Ascending aorta (tissue), 2 donors: ENCODE measurements around the gene ARMC12. TPM values are rescaled to one million over a fixed set of nuclear protein-coding genes. Genes with fewer than 3 reads are reported as not detected.

ENCODE experiments used
- DNase-seq, 2 donors: peaks; one replicate each; pipeline ENCODE4 v3.0.0-alpha.2; 2019; ENCODE audit warnings: low spot score in 2 of 2
- H3K27ac ChIP-seq, 2 donors: fragments of 200-600 bp; sonication (generic); one replicate each; pipeline ENCODE4 v1.5.1; 2016 to 2017; ENCODE audit warnings: mild to moderate bottlenecking in 1 of 2
- H3K27me3 ChIP-seq: fragments of 200-600 bp; sonication (generic); one replicate; pipeline ENCODE4 v1.5.1; 2017
- H3K36me3 ChIP-seq, 2 donors: fragments of 200-600 bp; sonication (generic); one replicate each; pipeline ENCODE4 v1.5.1; 2016
- H3K4me1 ChIP-seq, 2 donors: fragments of 200-600 bp; sonication (generic); one replicate each; pipeline ENCODE4 v1.5.1; 2016 to 2017; ENCODE audit warnings: mild to moderate bottlenecking in 1 of 2
- H3K4me3 ChIP-seq, 2 donors: fragments of 200-600 bp; sonication (generic); one replicate each; pipeline ENCODE4 v1.5.1; 2016 to 2017; ENCODE audit warnings: mild to moderate bottlenecking in 1 of 2
- H3K9me3 ChIP-seq, 2 donors: fragments of 200-600 bp; sonication (generic); one replicate each; pipeline ENCODE4 v1.5.1; 2016
- intact Hi-C: fragments of 100-400 bp; cut with DNase I; formaldehyde crosslinking; loops from one replicate; pipeline ENCODE4 v1.15.1; 2023
- total RNA-seq: library from RNA; depleted of rRNA; stranded (reverse); fragments of >200 nt; gene quantifications from one replicate; pipeline ENCODE4 v1.1.0, GENCODE V29; 2016
- TF ChIP-seq, protein P1 (sequence below), 3 experiments: fragments of 200-600 bp in 2 of 3; fragments of 450-650 bp in 1 of 3; sonication (generic) in 2 of 3; IDR thresholded peaks; one replicate each; pipeline ENCODE4 v1.5.1; 2016 to 2019; ENCODE audit warnings: antibody characterized with exemption in 3 of 3, mild to moderate bottlenecking in 1 of 3, moderate library complexity in 1 of 3

Gene ARMC12
- total RNA-seq, 1 donor from 2014 or later, result not detected

DNA sequence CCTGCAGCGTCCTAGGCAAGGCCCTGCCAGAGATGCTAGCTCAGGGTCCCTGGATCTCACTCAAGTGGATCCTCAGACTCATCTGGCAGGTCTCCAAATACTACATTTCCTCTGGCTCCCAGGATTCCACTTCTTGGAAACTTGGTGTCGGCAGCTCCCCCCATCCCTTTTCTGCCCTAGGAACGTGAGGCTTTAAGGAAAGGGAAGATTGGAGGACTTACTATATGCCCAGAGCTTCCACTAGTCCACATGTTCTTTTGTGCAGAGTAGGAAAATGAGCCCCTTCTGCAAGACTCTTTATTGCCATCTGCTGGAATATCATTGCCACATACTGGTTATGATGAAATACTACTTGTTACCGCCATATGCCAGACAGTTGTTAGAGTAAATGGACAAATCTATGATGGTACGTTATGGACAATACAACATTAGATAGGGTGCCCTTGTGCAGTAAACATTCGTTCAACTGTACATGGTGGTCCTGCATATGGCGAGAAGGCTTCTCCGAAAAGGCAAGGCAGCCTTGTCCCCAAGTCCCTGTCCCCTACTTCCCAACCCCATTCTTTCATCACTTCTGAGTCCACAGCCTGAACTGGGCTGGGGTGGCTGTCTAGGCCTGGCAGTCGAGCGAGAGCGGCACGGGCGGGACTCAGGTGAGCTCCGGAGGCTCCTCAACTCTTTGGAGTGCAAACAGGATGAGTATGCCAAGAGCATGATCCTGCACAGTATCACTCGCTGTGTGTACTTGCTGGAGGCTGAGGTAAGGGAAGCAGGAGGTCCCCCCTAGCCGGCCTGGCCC is 780 bp downstream of the ARMC12 start:
- no peaks in the 10 kb centered on the region for H3K27me3 ChIP-seq
- peaks cover 5 to 23% of the 10 kb centered on the region in 2 donors for H3K4me1 ChIP-seq
- DNase-seq, result no peak
- no peaks in the 10 kb centered on the region for H3K9me3 ChIP-seq
- intact Hi-C loops, result loop anchor here (1.0 to 5.0 kb wide), 4 partner anchors 49 to 214 kb away; partner anchors contain the start of gene FKBP5
- H3K4me3 ChIP-seq, result no peak overlapping the region
- H3K27ac ChIP-seq, result no peak overlapping the region
- no peaks in the 10 kb centered on the region for H3K36me3 ChIP-seq
- TF ChIP-seq, protein P1, sequence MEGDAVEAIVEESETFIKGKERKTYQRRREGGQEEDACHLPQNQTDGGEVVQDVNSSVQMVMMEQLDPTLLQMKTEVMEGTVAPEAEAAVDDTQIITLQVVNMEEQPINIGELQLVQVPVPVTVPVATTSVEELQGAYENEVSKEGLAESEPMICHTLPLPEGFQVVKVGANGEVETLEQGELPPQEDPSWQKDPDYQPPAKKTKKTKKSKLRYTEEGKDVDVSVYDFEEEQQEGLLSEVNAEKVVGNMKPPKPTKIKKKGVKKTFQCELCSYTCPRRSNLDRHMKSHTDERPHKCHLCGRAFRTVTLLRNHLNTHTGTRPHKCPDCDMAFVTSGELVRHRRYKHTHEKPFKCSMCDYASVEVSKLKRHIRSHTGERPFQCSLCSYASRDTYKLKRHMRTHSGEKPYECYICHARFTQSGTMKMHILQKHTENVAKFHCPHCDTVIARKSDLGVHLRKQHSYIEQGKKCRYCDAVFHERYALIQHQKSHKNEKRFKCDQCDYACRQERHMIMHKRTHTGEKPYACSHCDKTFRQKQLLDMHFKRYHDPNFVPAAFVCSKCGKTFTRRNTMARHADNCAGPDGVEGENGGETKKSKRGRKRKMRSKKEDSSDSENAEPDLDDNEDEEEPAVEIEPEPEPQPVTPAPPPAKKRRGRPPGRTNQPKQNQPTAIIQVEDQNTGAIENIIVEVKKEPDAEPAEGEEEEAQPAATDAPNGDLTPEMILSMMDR (IDR thresholded peaks at IDR 0.05), result peak; percentile 78 to 96 (median 84)

DNA sequence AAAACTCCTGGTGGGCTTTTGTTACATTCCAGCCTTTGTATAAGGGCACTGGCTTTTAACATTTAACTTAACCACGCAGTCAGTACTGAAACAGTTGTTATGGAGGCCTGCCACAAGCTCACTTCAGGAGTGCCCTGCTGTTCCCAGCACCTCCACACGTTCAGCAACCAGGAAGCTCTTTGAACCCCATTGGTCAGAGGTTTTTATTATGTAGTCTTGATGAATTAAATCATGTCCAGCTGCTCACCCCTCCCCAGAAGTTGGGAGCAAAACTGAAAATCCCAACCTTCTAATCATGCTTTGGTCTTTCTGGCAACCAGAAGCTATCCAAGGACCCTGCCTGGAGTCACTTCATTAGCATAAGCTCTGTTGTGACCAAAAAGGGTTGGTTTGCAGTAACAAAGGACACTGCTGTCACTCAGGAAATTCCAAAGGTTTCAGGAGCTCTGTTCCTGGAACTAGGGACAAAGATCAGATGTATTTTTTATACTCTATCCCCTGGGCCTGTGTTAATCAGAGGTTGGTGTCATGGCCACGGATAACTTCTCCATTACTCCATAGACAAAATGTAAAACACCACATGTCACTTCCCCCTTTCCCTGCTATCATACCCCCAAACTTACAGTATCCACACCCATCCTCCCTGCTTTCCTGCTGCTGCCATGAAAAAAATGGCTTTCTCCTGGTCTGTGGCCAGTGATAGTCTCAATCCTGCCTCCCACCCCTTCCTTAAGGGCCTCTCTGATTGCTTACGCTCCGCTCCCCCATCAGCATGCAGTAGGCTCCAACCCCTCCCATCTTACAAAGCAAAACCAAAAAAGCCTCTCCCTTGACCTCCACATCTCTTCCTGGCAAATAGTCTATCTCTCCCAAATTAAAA is 3.1 kb downstream of the ARMC12 start:
- Histone ChIP-seq H3K4me1 (peaks cover 0 to 10% of the 10 kb centered on the region in 2 donors), H3K9me3 (no peaks in the 10 kb centered on the region), H3K27me3 (no peaks in the 10 kb centered on the region), H3K27ac (no peak overlapping the region), H3K4me3 (no peak overlapping the region), H3K36me3 (no peaks in the 10 kb centered on the region)
- intact Hi-C loops, result loop anchor here (5.0 kb wide), 1 partner anchor 93 kb away; no protein-coding TSS in a partner anchor
- no peak for DNase-seq
- TF ChIP-seq, protein P1 (IDR thresholded peaks at IDR 0.05), result no peak

GRCh38 chr6:35742842-35743241 is 6.0 kb downstream of the ARMC12 start:
- DNase-seq, result no peak
- TF ChIP-seq, protein P1 (IDR thresholded peaks at IDR 0.05), result no peak
- no peaks in the 10 kb centered on the region for H3K4me1 ChIP-seq
- no peak overlapping the region for H3K27ac ChIP-seq
- no peaks in the 10 kb centered on the region for H3K36me3 ChIP-seq
- peaks cover 0 to 3% of the 10 kb centered on the region in 2 donors for H3K9me3 ChIP-seq
- no peak overlapping the region for H3K4me3 ChIP-seq
- no peaks in the 10 kb centered on the region for H3K27me3 ChIP-seq
- intact Hi-C loops, result no loop called here

DNA sequence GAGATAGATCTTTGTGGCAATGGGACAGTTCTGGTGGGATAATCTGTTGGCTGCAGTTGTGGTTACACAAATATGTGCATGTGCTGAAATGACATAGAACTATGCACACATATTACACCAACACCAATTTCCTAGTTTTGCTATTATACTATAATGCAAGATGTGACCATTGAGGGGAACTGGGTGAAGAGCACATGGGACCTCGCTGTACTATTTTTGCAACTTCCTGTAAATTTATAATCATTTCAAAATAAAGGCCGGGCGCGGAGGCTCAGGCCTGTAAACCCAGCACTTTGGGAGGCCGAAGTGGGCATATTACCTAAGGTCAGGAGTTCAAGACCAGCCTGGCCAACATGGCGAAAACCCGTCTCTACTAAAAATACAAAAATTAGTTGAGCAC is 8.7 kb downstream of the ARMC12 start:
- intact Hi-C loops, result no loop called here
- H3K4me1 ChIP-seq, result no peaks in the 10 kb centered on the region
- peaks cover 0 to 4% of the 10 kb centered on the region in 2 donors for H3K9me3 ChIP-seq
- H3K4me3 ChIP-seq, result no peak overlapping the region
- TF ChIP-seq, protein P1 (IDR thresholded peaks at IDR 0.05), result no peak
- H3K27me3 ChIP-seq, result no peaks in the 10 kb centered on the region
- H3K36me3 ChIP-seq, result no peaks in the 10 kb centered on the region
- no peak overlapping the region for H3K27ac ChIP-seq
- DNase-seq, result no peak

DNA sequence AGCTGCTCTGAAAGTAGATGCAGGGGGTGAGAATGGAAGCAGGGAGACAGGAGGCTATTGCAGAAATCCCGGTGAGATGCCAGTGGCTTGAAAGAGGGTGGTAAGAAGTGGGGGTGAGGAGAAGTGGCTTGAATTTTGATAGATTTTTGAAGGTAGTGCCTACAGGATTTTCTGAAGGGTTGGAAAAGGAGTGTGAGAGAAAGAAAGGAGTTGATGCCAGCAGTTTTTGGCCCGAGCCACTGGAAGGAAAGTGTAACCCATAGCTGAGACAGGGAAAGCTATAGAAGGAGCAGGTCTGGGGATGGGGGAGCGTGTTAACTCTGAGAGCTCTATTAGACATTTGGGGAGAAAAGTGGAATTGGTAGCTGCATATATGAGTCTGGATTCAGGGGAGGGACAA is 9.7 kb downstream of the ARMC12 start:
- no peak overlapping the region for H3K27ac ChIP-seq
- no peak for DNase-seq
- TF ChIP-seq, protein P1 (IDR thresholded peaks at IDR 0.05), result no peak
- H3K36me3 ChIP-seq, result no peaks in the 10 kb centered on the region
- intact Hi-C loops, result no loop called here
- H3K27me3 ChIP-seq, result no peaks in the 10 kb centered on the region
- peaks cover 0 to 4% of the 10 kb centered on the region in 2 donors for H3K9me3 ChIP-seq
- no peaks in the 10 kb centered on the region for H3K4me1 ChIP-seq
- no peak overlapping the region for H3K4me3 ChIP-seq
